CD4-positive, alpha-beta T cell treated with Interleukin-1 beta for 1 hour (primary cell): ENCODE data around the gene TUBA4B.

Source experiments
- DNase-seq, 2 donors: peaks; one replicate each; pipeline ENCODE4 v3.0.0-alpha.2; 2020 to 2022

TUBA4B gene

GRCh38 chr2:219218732-219219701 is 34.0 kb upstream of the TUBA4B start, which contains the start of gene ABCB6:
TSS of gene ABCB6 (minus strand) at chr2:219218958. CDS start at chr2:219218673, 285 bp downstream.
- DNase-seq = peak; percentile 88 to 90

GRCh38 chr2:219219784-219220532 is 33.1 kb upstream of the TUBA4B start:
- DNase-seq = no peak

GRCh38 chr2:219220652-219221402 is 32.2 kb upstream of the TUBA4B start:
- no peak for DNase-seq

GRCh38 chr2:219221957-219222518 is 31.0 kb upstream of the TUBA4B start:
- no peak for DNase-seq

- no peak for DNase-seq
Measured at GRCh38 chr2:219223831-219224610, 29.0 kb upstream of the TUBA4B start.

GRCh38 chr2:219225350-219225749 is 27.7 kb upstream of the TUBA4B start:
- DNase-seq = peak in 1 of 2 donors; percentile 33

GRCh38 chr2:219228041-219228910 is 24.8 kb upstream of the TUBA4B start:
- no peak for DNase-seq

GRCh38 chr2:219228911-219229304 is 24.1 kb upstream of the TUBA4B start:
- DNase-seq = no peak

GRCh38 chr2:219229305-219230058 is 23.6 kb upstream of the TUBA4B start, which contains the start of the genes ANKZF1 and ATG9A:
TSS of gene ANKZF1 (plus strand) at chr2:219229806. CDS start at chr2:219230258, 452 bp downstream.
TSS of gene ATG9A (minus strand) at chr2:219229636. CDS start at chr2:219228024, 1,612 bp downstream.
- DNase-seq = peak; percentile 99

GRCh38 chr2:219230059-219230540 is 22.9 kb upstream of the TUBA4B start:
- DNase-seq = peak; percentile 27 to 37

- no peak for DNase-seq
Measured at GRCh38 chr2:219234331-219234730, 18.7 kb upstream of the TUBA4B start.

GRCh38 chr2:219243291-219243761 is 9.7 kb upstream of the TUBA4B start:
- peak in 1 of 2 donors; percentile 38 for DNase-seq

GRCh38 chr2:219244789-219245147 is 8.3 kb upstream of the TUBA4B start:
- no peak for DNase-seq

- peak; percentile 88 to 89 for DNase-seq
Measured at GRCh38 chr2:219245148-219245898, 7.7 kb upstream of the TUBA4B start, which contains the start of the genes GLB1L and STK16. TSS of gene GLB1L (minus strand) at chr2:219245444. CDS start at chr2:219243573, 1,871 bp downstream. TSS of gene STK16 (plus strand) at chr2:219245479. CDS start at chr2:219246000, 521 bp downstream.

- peak in 1 of 2 donors; percentile 18 for DNase-seq
Measured at GRCh38 chr2:219245899-219246230, 7.2 kb upstream of the TUBA4B start.

- no peak for DNase-seq
Measured at GRCh38 chr2:219246559-219246958, 6.5 kb upstream of the TUBA4B start.

- DNase-seq = peak; percentile 62 to 79
Measured at GRCh38 chr2:219247678-219248642, 5.1 kb upstream of the TUBA4B start.
